SH-SY5Y (cell line): ENCODE data around the gene CADPS2.

Source experiments
- GATA2 ChIP-seq: IDR thresholded peaks from 2 replicates; pipeline ENCODE4 v1.6.1; 2011; ENCODE audit warnings: mild to moderate bottlenecking, low read depth, low read length
- GATA3 ChIP-seq: IDR thresholded peaks from 2 replicates; pipeline ENCODE4 v1.6.1; 2011; ENCODE audit warnings: low read depth, mild to moderate bottlenecking, low read length, moderate library complexity

- TF ChIP-seq GATA2 (no peak), GATA3 (no peak)
These were observed 209.8 kb downstream of the CADPS2 start for GRCh38 chr7:122676466-122676865.
